Choroid plexus epithelial cell (primary cell): ENCODE data around the gene GRB14.
"Not testable (repeated sequence)": the region's sequence is repeated elsewhere in the genome, so short reads cannot be mapped to it uniquely, and the experiment has no call there.

Experiments used
- DNase-seq: peaks from one replicate; pipeline ENCODE4 v3.0.0-alpha.2; 2010; ENCODE audit warnings: low read depth
- H3K4me3 ChIP-seq: 2 replicates; pipeline ENCODE4 v1.5.1; 2011; ENCODE audit warnings: low read depth, mild to moderate bottlenecking, control low read depth, low read length, moderate library complexity
- TF ChIP-seq, protein P1 (sequence below): conservative IDR thresholded peaks from 2 replicates; pipeline ENCODE4 v1.5.1; 2011; ENCODE audit warnings: low read depth, mild to moderate bottlenecking, control low read depth, inconsistent platforms, low read length, moderate library complexity

Gene GRB14

DNA sequence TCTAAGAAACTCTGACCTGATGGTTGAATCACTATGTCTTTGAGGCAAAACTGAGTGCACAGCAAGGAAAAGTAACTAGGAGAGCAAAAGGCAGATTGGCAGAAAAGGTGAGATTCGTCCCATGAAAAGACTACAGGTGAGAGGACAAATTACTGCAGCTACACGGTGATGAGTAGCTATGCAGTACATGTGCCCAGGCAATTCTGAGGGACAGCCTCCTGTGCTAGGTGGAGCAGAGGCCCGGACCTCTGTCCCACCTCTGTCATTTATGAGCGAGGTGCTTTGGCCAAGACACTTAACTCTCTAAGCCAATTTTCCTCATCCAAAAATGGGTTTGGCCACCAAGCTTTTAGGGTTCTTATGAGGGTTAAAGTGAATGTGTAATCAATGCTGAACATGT, 59.9 kb downstream of the GRB14 start:
- no peak overlapping the region for H3K4me3 ChIP-seq
- DNase-seq, result no peak
- TF ChIP-seq, protein P1, sequence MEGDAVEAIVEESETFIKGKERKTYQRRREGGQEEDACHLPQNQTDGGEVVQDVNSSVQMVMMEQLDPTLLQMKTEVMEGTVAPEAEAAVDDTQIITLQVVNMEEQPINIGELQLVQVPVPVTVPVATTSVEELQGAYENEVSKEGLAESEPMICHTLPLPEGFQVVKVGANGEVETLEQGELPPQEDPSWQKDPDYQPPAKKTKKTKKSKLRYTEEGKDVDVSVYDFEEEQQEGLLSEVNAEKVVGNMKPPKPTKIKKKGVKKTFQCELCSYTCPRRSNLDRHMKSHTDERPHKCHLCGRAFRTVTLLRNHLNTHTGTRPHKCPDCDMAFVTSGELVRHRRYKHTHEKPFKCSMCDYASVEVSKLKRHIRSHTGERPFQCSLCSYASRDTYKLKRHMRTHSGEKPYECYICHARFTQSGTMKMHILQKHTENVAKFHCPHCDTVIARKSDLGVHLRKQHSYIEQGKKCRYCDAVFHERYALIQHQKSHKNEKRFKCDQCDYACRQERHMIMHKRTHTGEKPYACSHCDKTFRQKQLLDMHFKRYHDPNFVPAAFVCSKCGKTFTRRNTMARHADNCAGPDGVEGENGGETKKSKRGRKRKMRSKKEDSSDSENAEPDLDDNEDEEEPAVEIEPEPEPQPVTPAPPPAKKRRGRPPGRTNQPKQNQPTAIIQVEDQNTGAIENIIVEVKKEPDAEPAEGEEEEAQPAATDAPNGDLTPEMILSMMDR, result no peak

- no peak overlapping the region for H3K4me3 ChIP-seq
- DNase-seq, result no peak
- TF ChIP-seq, protein P1, result no peak
Observed at GRCh38 chr2:164560902-164561301, 60.4 kb downstream of the GRB14 start.

DNA sequence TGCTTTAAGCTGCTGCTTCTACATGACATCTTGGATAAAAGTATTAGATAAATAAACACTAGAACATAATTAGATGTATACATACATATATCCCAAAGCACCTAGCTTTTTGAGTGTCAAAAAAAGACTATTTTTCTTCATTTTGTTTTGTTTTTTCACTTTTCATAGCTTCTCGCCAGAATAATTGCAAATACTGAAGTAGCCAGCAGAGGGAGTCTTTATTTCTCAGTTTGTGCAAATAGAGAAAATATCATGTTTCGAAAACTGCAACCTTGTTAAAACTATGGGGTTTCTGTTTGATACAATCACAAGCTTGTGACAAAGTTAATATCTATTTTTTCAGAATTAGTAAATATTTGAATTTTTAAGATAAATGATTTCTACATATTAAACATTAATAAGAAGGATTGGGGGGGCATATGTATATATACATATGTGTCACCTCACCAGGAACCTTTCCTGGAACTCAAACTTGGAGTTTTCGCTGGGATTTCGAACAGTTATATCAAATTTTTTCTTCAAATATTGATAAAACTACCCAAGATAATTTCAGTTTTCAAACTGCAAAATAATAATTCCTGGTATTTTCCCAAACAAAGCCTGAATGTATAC, 61.0 kb downstream of the GRB14 start:
- TF ChIP-seq, protein P1, result peak; percentile 67
- peak; percentile 66 for DNase-seq
- no peak overlapping the region for H3K4me3 ChIP-seq

DNA sequence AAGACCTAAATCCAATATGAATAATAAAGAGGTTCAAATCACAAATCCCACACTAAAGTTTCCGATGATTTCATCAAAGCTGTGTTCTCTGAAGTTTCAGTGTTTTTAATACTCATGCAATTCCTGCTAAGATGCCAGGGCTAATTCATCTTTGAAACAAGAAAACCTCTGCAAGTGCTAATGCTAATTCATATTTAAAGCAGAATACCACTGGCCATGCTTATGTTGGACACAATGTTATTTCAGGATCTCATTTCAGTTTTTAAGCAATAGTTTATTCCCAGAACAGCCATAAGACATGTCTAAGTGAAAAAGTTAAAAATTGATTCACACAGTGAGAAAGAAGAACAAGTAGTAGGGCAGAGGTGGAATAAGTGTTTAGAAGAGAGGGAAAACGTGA, 62.8 kb downstream of the GRB14 start:
- no peak for DNase-seq
- no peak overlapping the region for H3K4me3 ChIP-seq
- TF ChIP-seq, protein P1, result no peak

DNA sequence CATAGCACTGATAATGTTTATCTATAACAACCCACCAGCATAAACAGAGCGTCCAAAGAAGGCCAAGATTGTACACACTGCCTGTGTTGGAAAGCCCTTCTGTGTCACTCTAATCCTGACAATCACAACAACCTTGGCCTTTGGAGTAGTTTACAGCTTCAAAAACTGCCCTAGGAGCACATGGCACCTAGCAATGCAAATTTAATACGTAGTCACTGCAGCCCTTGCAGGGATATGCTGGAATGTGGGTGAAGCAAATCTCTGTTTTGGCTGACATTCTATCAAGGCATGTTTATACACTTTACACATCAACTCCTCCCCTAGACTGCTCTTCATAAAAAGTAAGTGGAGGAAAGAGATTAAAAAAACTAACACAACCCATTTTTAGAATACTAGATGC, 66.8 kb downstream of the GRB14 start:
- TF ChIP-seq, protein P1, result no peak
- DNase-seq, result peak; percentile 34
- H3K4me3 ChIP-seq, result no peak overlapping the region

GRCh38 chr2:164551519-164551918, 69.8 kb downstream of the GRB14 start:
- no peak overlapping the region for H3K4me3 ChIP-seq
- DNase-seq, result no peak
- TF ChIP-seq, protein P1, result no peak

- not testable (repeated sequence) for DNase-seq, H3K4me3 ChIP-seq
Observed at GRCh38 chr2:164549705-164550104, 71.6 kb downstream of the GRB14 start.
